ENCODE measurements around the gene LEFTY2. TPM values are rescaled to one million over a fixed set of nuclear protein-coding genes. Genes with fewer than 3 reads are reported as not detected.
"Not testable (repeated sequence)": the region's sequence is repeated elsewhere in the genome, so short reads cannot be mapped to it uniquely, and the experiment has no call there.

Gene LEFTY2
- total RNA-seq, 1 donor from 2014 or later = 0.78 TPM

GRCh38 chr1:225931270-225932136 lies 9.5 kb downstream of the LEFTY2 start:
- no peak for DNase-seq (ENCODE audit: low read depth)

DNA sequence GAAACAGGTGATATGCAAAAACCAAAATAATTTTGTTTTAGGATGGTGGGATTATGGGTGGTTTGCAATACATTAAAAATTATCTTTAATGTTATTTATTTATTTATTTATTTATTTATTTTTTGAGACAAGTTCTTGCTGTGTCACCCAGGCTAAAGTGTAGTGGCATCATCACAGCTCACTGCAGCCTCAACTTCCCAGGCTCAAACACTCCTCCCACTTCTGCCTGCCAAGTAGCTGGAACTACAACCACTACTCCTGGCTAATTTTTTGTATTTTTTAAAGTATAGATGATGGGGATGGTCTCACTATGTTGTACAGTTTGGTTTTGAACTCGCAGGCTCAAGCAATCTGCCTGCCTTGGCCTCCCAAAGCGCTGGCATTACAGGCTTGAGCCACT lies 10.5 kb downstream of the LEFTY2 start:
- no peak for DNase-seq (ENCODE audit: low read depth)

DNA sequence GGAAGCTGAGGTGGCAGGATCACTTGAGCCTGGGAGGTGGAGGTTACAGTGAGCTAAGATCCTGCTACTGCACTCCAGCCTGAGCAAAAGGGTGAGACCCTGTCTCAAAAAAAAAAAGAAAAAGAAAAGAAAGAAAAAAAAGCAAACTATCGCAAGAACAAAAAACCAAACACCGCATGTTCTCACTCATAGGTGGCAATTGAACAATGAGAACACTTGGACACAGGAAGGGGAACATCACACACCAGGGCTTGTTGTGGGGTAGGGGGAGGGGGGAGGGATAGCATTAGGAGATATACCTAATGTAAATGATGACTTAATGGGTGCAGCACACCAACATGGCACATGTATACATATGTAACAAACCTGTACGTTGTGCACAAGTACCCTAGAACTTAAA lies 11.6 kb downstream of the LEFTY2 start:
- DNase-seq (ENCODE audit: low read depth) = not testable (repeated sequence)

GRCh38 chr1:225928186-225929175 lies 12.5 kb downstream of the LEFTY2 start:
- DNase-seq (ENCODE audit: low read depth) = no peak

GRCh38 chr1:225926551-225927113 lies 14.4 kb downstream of the LEFTY2 start:
- no peak for DNase-seq (ENCODE audit: low read depth)

GRCh38 chr1:225923692-225924555 lies 17.1 kb downstream of the LEFTY2 start, which contains the start of gene PYCR2:
Gene PYCR2, minus strand, starts transcription at chr1:225924250. Its CDS starts 140 bp downstream, at chr1:225924110.
- DNase-seq (ENCODE audit: low read depth) = peak; percentile 95

DNA sequence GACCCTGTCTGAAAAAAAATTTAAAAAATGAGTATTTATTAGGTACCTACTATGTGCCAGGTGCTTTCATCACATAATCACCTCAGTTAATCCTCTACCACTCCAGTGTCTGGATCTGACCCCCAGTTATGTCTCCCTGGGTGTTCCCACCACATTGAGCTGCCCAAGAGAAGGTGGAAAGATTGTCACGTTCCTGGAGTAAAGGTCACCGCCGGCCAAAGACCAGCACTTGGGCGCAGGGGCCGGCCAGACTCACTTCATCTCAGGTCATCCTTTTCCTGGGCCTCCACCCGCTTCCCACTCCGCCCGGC lies 17.7 kb downstream of the LEFTY2 start:
- no peak for DNase-seq (ENCODE audit: low read depth)

GRCh38 chr1:225921734-225922709 lies 19.0 kb downstream of the LEFTY2 start:
- DNase-seq (ENCODE audit: low read depth) = peak; percentile 2

- DNase-seq (ENCODE audit: low read depth) = peak; percentile 33
These were observed 21.1 kb downstream of the LEFTY2 start for GRCh38 chr1:225919906-225920305.

DNA sequence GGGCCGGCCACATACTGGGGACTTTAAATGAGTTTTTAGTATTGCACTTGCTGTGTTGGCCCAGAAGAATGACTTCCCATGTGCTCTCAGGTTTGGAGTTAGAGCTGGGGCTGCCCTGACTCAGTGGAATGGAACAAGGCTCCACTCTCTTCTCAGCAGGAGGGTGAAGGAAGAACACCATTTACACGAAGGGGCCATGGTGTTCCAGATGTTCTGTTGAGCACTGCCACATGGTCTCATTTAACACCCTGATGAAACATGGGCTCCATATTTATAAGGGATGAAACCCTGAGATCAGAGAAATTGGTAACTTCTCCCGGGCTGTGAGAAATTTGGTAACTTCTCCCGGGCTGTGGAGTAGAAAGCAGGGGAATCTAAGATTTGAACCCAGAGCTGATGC lies 22.7 kb downstream of the LEFTY2 start:
- no peak for DNase-seq (ENCODE audit: low read depth)

DNA sequence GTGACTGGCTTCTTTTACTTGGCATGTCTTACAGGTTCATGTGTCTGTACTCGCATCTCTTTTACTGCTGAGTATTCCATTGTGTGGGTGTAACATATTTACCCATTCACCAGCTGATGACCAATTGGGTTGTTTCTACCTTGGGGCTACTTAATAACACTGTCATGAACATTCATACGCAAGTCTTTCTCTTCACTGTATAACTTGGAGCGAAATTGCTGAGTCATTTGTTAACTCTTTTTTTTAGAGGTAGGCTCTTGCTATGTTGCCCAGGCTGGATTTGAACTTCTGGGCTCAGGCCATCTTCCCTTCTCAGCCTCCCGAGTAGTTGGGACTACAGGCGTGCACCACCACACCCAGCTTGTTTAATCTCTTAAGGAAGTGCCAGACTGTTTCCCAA lies 23.5 kb downstream of the LEFTY2 start:
- no peak for DNase-seq (ENCODE audit: low read depth)

GRCh38 chr1:225917101-225917500 lies 23.9 kb downstream of the LEFTY2 start:
- DNase-seq (ENCODE audit: low read depth) = no peak

DNA sequence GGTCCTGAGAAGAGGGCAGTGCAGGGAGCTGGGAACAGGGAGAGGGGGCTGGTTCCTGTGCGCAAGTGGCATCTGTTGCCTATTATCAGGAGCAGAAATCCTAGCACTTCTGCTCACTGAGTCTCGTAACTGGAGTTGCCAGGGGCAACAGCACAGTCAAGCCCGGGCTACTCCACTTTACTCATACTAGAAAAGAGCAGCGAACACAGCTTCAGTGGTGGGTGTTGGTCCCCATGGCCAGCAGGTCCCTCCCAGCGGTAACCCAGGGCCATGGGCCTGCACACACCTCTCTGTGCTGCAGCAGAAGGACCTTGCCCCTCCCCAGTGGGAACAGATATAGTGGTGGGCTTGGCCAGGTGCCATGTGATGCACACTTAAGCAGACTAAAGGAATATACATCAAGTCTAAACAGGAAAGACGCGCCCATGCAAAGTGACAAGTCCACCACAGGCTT lies 25.5 kb downstream of the LEFTY2 start:
- DNase-seq (ENCODE audit: low read depth) = no peak

- DNase-seq (ENCODE audit: low read depth) = no peak
These were observed 26.1 kb downstream of the LEFTY2 start for GRCh38 chr1:225914947-225915346.

DNA sequence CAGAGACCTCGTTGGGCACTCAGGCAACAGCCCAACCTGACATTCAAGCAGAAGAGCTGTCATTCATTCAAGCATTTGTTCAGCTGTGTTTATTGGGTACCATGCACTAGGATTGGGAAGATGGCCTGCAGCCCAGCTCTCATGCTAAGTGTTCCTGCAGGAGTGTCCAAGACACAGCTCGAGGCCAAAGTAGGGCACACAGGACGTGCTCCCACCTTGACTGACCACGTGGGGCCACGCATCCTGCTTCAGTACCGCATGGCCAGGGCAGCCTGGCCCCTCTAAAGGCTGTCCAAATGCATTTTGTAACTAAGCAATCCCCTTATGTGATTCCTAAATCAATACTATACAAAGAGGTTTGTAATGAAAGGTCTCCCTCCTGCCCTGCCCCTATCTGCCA lies 26.6 kb downstream of the LEFTY2 start:
- no peak for DNase-seq (ENCODE audit: low read depth)

DNA sequence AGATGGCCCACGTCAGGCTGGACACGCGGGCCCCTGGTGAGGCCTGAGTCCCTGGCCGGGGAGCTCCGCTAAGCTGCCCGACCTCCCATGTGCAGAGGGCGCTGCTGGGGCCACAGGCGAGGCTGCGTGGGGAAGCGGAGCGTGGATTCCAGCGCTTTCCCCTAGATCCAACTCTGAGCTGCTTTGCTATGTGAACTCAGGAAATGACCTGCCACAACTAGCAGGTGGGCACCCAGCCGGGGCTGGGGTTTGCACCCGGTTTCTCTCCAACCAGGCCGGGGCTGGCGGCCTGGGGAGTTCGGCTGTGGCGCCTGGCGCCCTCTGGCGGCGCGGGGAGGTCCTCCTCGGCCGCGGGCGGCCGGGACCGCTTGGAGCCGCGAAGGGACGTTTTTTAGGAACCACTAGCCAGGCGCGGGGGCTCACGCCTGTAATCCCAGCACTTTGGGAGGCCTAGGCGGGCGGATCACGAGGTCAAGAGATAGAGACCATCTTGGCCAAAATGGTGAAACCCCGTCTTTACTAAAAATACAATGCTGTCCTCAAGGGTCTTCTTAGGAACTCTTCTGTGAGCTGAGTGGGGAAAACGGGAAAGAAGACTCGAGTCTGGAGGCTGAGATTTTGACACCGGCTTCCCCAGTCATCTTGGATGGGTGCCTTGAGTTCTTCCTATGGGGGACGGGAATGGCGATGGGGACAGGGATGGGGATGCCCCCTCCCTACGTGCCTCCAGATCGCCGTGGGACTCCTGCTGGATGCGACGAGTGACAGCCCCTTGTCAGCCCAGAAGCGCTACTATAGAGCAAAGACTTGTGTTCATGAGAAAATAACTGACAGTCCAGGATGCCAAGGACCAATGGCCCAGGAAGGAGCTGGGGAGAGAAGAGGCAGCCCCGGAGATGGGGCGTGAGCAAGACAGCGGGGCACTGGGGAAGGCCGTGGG lies 29.6 kb downstream of the LEFTY2 start:
- no peak for DNase-seq (ENCODE audit: low read depth)

DNA sequence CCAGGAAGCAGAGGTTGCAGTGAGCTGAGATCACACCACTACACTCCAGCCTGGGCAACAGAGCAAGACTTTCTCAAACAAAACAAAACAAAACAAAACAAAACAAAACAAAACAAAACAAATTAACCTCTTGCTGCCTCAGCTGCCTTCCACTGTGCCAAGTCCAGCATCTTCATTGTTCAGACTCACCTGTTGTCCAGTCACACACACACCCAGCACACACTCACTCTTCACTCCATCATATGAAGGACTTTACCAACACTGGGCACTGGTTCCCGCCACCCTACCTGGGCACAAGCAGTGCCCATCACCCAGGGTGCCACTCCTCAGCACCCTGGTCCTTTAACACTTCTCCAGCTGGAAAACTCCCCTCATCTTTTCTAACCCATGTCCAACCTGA lies 31.5 kb downstream of the LEFTY2 start:
- DNase-seq (ENCODE audit: low read depth) = no peak

DNA sequence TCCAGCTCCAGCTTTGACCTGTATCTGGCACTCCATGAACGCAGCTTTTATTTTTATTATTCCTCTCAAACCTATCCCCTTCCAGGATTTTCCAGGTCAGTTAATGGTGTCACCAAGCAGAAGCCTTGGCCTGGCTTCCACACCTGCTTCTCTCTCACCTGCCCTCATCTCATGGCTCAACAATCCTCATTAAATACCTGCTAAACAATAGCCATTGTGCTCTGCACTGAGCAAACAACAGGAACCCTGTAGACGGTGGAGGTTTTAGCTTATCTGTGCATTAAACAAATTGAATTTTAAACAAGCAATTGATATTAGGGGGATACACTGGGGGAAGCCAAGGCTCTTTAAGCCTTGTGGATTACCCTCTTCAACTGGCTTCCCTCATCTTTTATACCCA lies 32.2 kb downstream of the LEFTY2 start:
- DNase-seq (ENCODE audit: low read depth) = no peak

Data from myocyte (in vitro differentiated cells).